Measurements from ENCODE around the gene S100A13.

GRCh38 chr1:153608742-153609584 lies 18.3 kb downstream of the S100A13 start:
- TF ChIP-seq, protein P1, sequence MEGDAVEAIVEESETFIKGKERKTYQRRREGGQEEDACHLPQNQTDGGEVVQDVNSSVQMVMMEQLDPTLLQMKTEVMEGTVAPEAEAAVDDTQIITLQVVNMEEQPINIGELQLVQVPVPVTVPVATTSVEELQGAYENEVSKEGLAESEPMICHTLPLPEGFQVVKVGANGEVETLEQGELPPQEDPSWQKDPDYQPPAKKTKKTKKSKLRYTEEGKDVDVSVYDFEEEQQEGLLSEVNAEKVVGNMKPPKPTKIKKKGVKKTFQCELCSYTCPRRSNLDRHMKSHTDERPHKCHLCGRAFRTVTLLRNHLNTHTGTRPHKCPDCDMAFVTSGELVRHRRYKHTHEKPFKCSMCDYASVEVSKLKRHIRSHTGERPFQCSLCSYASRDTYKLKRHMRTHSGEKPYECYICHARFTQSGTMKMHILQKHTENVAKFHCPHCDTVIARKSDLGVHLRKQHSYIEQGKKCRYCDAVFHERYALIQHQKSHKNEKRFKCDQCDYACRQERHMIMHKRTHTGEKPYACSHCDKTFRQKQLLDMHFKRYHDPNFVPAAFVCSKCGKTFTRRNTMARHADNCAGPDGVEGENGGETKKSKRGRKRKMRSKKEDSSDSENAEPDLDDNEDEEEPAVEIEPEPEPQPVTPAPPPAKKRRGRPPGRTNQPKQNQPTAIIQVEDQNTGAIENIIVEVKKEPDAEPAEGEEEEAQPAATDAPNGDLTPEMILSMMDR (IDR thresholded peaks at IDR 0.05; ENCODE audit: insufficient read depth, low read length, poor library complexity, severe bottlenecking), result no peak
- no peak for TF ChIP-seq EZH2phosphoT487 (conservative IDR thresholded peaks at IDR 0.05; ENCODE audit: low read length)
